Muscle of leg (tissue), 11 donors: ENCODE data around the gene PKD2L1. TPM values are rescaled to one million over a fixed set of nuclear protein-coding genes. Genes with fewer than 3 reads are reported as not detected.
"Not testable (repeated sequence)": the region's sequence is repeated elsewhere in the genome, so short reads cannot be mapped to it uniquely, and the experiment has no call there.

Experiments
- DNase-seq: peaks from one replicate; pipeline ENCODE4 v3.0.0; 2013
- H3K27ac ChIP-seq: one replicate; pipeline ENCODE4 v1.5.1; 2013; ENCODE audit warnings: mild to moderate bottlenecking, low read length, control low read depth
- H3K27me3 ChIP-seq: one replicate; pipeline ENCODE4 v1.6.1; 2013; ENCODE audit warnings: low read length; ENCODE audit not compliant: control insufficient read depth, insufficient read depth
- H3K36me3 ChIP-seq: one replicate; pipeline ENCODE4 v1.6.1; 2013; ENCODE audit warnings: low read length; ENCODE audit not compliant: control insufficient read depth, insufficient read depth
- H3K4me1 ChIP-seq: one replicate; pipeline ENCODE4 v1.6.1; 2013; ENCODE audit warnings: low read length; ENCODE audit not compliant: control insufficient read depth, insufficient read depth
- H3K4me3 ChIP-seq: one replicate; pipeline ENCODE4 v1.5.1; 2013; ENCODE audit warnings: low read length, control low read depth
- H3K9me3 ChIP-seq: replicated peaks from 2 replicates; pipeline ENCODE4 v1.6.1; 2013; ENCODE audit warnings: low read depth, low read length; ENCODE audit not compliant: control insufficient read depth
- WGBS: methylation state at CpG from one replicate; pipeline ENCODE4 v1.1.5; 2013; ENCODE audit warnings: missing lambda C conversion rate; ENCODE audit not compliant: insufficient coverage; 5-methylcytosine and 5-hydroxymethylcytosine counted together
- polyA plus RNA-seq, 8 donors: library from polyadenylated mRNA; unstranded; fragments of 120-200 nt; gene quantifications; one replicate each; pipeline versions ENCODE4 v1.2.1 to v1.2.3, GENCODE V29; 2013; ENCODE audit warnings: inconsistent platforms in 1 of 8, low replicate concordance in 1 of 8; ENCODE audit not compliant: insufficient read length in 8 of 8, insufficient read depth in 1 of 8
- total RNA-seq: library from RNA; stranded (reverse); fragments of 120-200 nt; gene quantifications from one replicate; pipeline ENCODE4 v1.2.4, GENCODE V29; 2013

The PKD2L1 gene
- total and polyA plus RNA-seq, 9 donors, result 0.04 to 0.32 (median 0.11) TPM; not detected in 2

DNA sequence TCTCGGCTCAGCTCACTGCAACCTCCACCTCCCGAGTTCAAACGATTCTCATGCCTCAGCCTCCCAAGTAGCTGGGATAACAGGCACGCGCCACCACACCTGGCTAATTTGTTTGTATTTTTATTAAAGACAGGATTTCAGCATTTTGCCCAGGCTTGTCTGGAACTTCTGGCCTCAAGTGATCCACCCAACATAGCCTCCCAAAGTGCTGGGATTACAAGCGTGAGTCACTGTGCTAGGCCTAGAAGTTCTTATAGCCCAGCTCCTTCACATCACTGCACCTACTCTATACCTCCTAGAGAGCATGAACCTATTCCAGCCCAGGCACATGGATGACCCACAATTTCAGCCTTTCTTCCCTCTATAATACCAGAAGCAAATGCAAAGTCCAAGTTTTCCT is 42.3 kb downstream of the PKD2L1 start:
- WGBS, result 98% methylated on average over 4 of the region's 6 CpGs
- Histone ChIP-seq H3K9me3 (no peaks in the 10 kb centered on the region), H3K27me3 (peaks cover 5% of the 10 kb centered on the region), H3K36me3 (peaks cover 12% of the 10 kb centered on the region), H3K4me3 (no peak overlapping the region), H3K4me1 (peaks cover 12% of the 10 kb centered on the region), H3K27ac (no peak overlapping the region)
- DNase-seq, result no peak

- Histone ChIP-seq H3K36me3 (peaks cover 13% of the 10 kb centered on the region), H3K4me1 (peaks cover 12% of the 10 kb centered on the region), H3K4me3 (peak within 1 kb of the TSS; percentile 84), H3K9me3 (no peaks in the 10 kb centered on the region), H3K27me3 (peaks cover 3% of the 10 kb centered on the region), H3K27ac (peak within 1 kb of the TSS; percentile 90)
- DNase-seq, result peak; percentile 92
- 1% methylated on average over 61 of the region's 63 CpGs for WGBS
Measured at GRCh38 chr10:100286051-100287033, 43.7 kb downstream of the PKD2L1 start, which contains the start of gene BLOC1S2. Gene BLOC1S2 (minus strand): TSS chr10:100286680. CDS start chr10:100286659, 21 bp downstream.

DNA sequence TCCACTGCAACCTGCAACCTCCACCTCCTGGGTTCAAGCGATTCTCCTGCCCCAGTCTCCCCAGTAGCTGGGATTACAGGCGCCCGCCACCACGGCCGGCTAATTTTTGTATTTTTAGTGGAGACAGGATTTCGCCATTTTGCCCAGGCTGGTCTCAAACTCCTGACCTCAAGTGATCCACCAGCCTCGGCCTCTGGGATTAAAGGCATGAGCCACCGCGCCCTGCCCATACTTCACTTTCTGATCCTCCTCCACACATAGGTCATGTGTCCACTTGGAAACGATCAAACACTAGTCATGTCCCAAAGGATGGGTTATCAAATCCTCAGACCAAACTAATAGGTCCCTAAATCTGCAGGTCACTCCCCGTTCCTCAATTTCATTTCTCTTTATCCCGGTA is 44.7 kb downstream of the PKD2L1 start:
- not testable (repeated sequence) for DNase-seq, H3K27me3 ChIP-seq, H3K4me3 ChIP-seq, H3K9me3 ChIP-seq
- H3K4me1 ChIP-seq, result peaks cover 12% of the 10 kb centered on the region
- H3K36me3 ChIP-seq, result peaks cover 15% of the 10 kb centered on the region
- 77% methylated on average over 7 of the region's 12 CpGs for WGBS
- H3K27ac ChIP-seq, result peak overlapping the region; percentile 90

DNA sequence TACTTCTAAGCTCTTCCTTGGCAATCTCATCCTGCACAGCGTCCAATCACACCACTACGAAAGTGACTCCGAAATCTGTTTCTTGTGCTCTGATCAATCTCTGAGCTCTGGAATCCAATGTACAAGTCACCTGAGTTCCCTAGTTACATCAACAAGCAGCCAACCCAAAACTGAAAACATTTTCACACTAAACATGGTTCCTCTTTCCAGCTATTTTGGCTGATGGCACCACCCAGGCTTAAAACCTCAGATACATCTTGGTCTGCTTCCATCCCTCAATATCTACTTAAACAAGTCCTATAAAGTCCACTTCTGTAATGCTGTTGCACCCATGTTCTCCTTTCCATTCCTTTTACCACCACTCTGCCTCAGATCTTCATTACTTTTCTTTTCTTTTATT is 47.1 kb downstream of the PKD2L1 start:
- Histone ChIP-seq H3K36me3 (peaks cover 25% of the 10 kb centered on the region), H3K4me1 (peaks cover 12% of the 10 kb centered on the region), H3K4me3 (no peak overlapping the region), H3K9me3 (no peaks in the 10 kb centered on the region), H3K27me3 (no peaks in the 10 kb centered on the region), H3K27ac (no peak overlapping the region)
- 96% methylated on average over 3 of the region's 3 CpGs for whole genome bisulfite sequencing
- no peak for DNase-seq

- H3K4me1 ChIP-seq, H3K4me3 ChIP-seq, DNase-seq, H3K9me3 ChIP-seq, H3K27me3 ChIP-seq, H3K27ac ChIP-seq: not testable (repeated sequence)
- no CpG with 5 or more reads among the region's 31 CpGs for WGBS
- peaks cover 21% of the 10 kb centered on the region for H3K36me3 ChIP-seq
Measured at GRCh38 chr10:100276971-100277370, 53.1 kb downstream of the PKD2L1 start.

GRCh38 chr10:100267239-100268104 is 62.6 kb downstream of the PKD2L1 start, which contains the start of gene CWF19L1:
Gene CWF19L1 (minus strand): TSS chr10:100267638. CDS start chr10:100267593, 45 bp downstream.
- Histone ChIP-seq H3K9me3 (no peaks in the 10 kb centered on the region), H3K27me3 (no peaks in the 10 kb centered on the region), H3K4me1 (peaks cover 7% of the 10 kb centered on the region), H3K4me3 (peak within 1 kb of the TSS; percentile 100), H3K27ac (peak within 1 kb of the TSS; percentile 92), H3K36me3 (peaks cover 3% of the 10 kb centered on the region)
- under 1% methylated on average over 23 of the region's 49 CpGs for WGBS
- peak; percentile 95 for DNase-seq

DNA sequence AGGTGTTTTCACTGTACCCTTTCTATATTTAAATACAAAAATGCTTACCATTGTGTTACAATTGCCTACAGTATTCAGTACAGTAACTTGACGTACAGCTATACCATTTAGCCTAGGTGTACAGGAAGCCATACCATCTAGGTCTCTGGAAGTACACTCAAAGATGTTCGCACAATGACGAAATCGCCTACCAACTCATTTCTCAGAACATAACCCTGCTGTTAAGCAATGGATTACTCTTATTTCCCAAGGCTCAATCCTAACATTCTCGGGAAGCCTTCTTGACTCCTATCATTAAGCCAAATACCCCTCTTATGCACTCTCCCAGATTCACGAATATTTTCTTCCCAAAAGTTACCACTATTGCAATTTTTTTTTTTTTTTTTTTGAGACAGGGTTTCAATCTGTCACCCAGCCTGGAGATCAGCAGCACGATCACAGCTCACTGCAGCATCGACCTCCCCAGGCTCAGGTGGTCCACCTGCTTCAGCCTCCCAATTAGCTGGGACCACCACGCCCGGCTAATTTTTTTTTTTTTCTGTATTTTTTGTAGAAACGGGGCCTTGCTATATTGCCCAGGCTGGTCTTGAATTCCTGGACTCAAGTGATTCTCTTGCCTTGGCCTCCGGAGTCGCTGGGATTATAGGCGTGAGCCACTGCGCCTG is 64.1 kb downstream of the PKD2L1 start:
- Histone ChIP-seq H3K36me3 (no peaks in the 10 kb centered on the region), H3K4me1 (peaks cover 7% of the 10 kb centered on the region), H3K9me3 (no peaks in the 10 kb centered on the region), H3K4me3 (no peak overlapping the region), H3K27ac (no peak overlapping the region), H3K27me3 (no peaks in the 10 kb centered on the region)
- DNase-seq, result no peak
- 95% methylated on average over 14 of the region's 15 CpGs for WGBS

DNA sequence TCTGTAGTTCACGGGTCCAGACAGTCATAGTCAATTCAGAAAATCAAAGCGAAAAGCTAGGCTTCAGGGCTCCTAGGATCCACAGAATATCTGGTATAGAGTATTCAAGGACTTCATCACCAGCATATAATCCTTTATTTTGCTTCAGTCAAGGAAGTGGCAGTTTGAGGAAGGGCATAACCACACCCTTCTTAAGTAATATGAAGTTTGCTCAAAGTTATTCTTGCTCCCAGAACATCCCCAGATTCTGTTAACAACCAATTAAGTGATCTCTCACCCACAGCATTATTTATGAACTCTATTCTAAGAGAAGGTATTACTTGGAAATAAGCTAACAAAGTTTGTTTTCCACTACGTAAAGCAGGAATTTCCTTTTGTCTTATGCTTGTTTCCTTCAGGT is 75.8 kb downstream of the PKD2L1 start:
- Histone ChIP-seq H3K27me3 (no peaks in the 10 kb centered on the region), H3K4me3 (no peak overlapping the region), H3K36me3 (peaks cover 45% of the 10 kb centered on the region), H3K4me1 (no peaks in the 10 kb centered on the region), H3K27ac (no peak overlapping the region), H3K9me3 (no peaks in the 10 kb centered on the region)
- no peak for DNase-seq
- WGBS, result no CpG with 5 or more reads among the region's 3 CpGs

GRCh38 chr10:100253041-100253440 is 77.0 kb downstream of the PKD2L1 start:
- DNase-seq, result no peak
- Histone ChIP-seq H3K27me3 (no peaks in the 10 kb centered on the region), H3K27ac (no peak overlapping the region), H3K36me3 (peaks cover 51% of the 10 kb centered on the region), H3K9me3 (no peaks in the 10 kb centered on the region), H3K4me3 (no peak overlapping the region), H3K4me1 (no peaks in the 10 kb centered on the region)
- WGBS, result 100% methylated on average over 1 of the region's 5 CpGs
